GM12878 (cell line): ENCODE measurements around the gene PRKAR2B.

Experiments used
- CTCF ChIP-seq, 3 experiments: IDR thresholded peaks in 2 of 3; conservative IDR thresholded peaks in 1 of 3; 2 replicates each; pipeline ENCODE4 v1.5.1; 2011; ENCODE audit warnings: low read depth in 3 of 3, low read length in 3 of 3, mild to moderate bottlenecking in 3 of 3, control low read depth in 2 of 3, moderate library complexity in 2 of 3, inconsistent platforms in 1 of 3, mixed read lengths in 1 of 3; ENCODE audit not compliant: control insufficient read depth in 2 of 3, insufficient read depth in 1 of 3; ENCODE audit errors: extremely low read depth in 1 of 3
- FOXM1 ChIP-seq: IDR thresholded peaks from 2 replicates; pipeline ENCODE4 v1.6.1; 2012; ENCODE audit warnings: low read depth, mild to moderate bottlenecking, inconsistent platforms, low read length, moderate library complexity
- GABPA ChIP-seq: IDR thresholded peaks from 2 replicates; pipeline ENCODE4 v1.6.1; 2014; ENCODE audit warnings: antibody characterized with exemption, low read depth, mild to moderate bottlenecking, inconsistent platforms
- NFIC ChIP-seq: IDR thresholded peaks from 2 replicates; pipeline ENCODE4 v1.6.1; 2012; ENCODE audit warnings: low read depth, mild to moderate bottlenecking, inconsistent platforms, low read length, moderate library complexity
- POLR2A ChIP-seq: IDR thresholded peaks from 2 replicates; pipeline ENCODE4 v1.6.1; 2011; ENCODE audit warnings: low read depth, mild to moderate bottlenecking, low read length
- POLR2AphosphoS5 ChIP-seq: IDR thresholded peaks from 2 replicates; pipeline ENCODE4 v1.6.1; 2011; ENCODE audit warnings: mild to moderate bottlenecking, low read length, inconsistent platforms
- RBBP5 ChIP-seq: fragments of 200-600 bp; sonication (generic); conservative IDR thresholded peaks from 2 replicates; pipeline ENCODE4 v1.6.1; 2016
- SIN3A ChIP-seq: IDR thresholded peaks from 2 replicates; pipeline ENCODE4 v1.6.1; 2012; ENCODE audit warnings: low read depth, low read length, improper control_type of control experiment
- SUPT20H ChIP-seq: IDR thresholded peaks from 2 replicates; pipeline ENCODE4 v1.6.1; 2011; ENCODE audit warnings: low read depth, mild to moderate bottlenecking, low read length, moderate library complexity, borderline replicate concordance; ENCODE audit not compliant: control insufficient read depth
- TCF12 ChIP-seq: IDR thresholded peaks from 2 replicates; pipeline ENCODE4 v1.6.1; 2011; ENCODE audit warnings: low read depth, mild to moderate bottlenecking, low read length
- ZNF274 ChIP-seq: IDR thresholded peaks from one replicate; pipeline ENCODE4 v1.8.0; 2011; ENCODE audit not compliant: insufficient read length, insufficient read depth
- TF ChIP-seq, protein P1 (sequence below): IDR thresholded peaks from 2 replicates; pipeline ENCODE4 v1.6.1; 2012; ENCODE audit warnings: low read depth, low read length, improper control_type of control experiment
- TF ChIP-seq, protein P2 (sequence below): fragments of 450-650 bp; IDR thresholded peaks from 2 replicates; pipeline ENCODE4 v1.6.1; 2014; ENCODE audit warnings: mild to moderate bottlenecking

DNA sequence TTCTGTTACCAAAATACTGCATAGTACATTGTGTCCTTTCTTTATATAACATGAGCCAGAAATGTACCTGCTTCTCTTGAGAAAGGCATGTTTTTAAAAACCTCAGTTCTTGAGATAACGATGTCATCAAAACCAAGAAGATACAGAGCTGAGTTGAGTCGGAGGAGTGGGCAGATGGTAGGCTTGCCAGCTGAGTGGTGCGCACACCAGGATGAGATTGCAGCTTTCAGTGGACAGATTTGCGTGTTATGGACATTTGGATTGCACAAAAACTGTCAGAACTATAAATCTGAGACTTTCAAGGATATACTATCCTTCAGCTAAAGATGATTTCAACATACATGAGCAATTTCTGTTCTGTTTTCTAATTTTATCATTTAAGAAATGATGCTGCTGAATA lies 25.0 kb downstream of the PRKAR2B start:
- TF ChIP-seq CTCF (IDR thresholded peaks at IDR 0.05 in 2 of 3, conservative IDR thresholded peaks at IDR 0.05 in 1 of 3; ENCODE audit: control insufficient read depth in 2 of 3, extremely low read depth in 1 of 3, insufficient read depth in 1 of 3, low read depth in 3 of 3, low read length in 3 of 3), result no peak
- no peak for TF ChIP-seq SUPT20H
- no peak for TF ChIP-seq TCF12
- no peak for TF ChIP-seq ZNF274
- no peak for TF ChIP-seq NFIC
- no peak for TF ChIP-seq GABPA
- no peak for TF ChIP-seq FOXM1
- TF ChIP-seq RBBP5, result no peak
- no peak for TF ChIP-seq POLR2AphosphoS5
- TF ChIP-seq POLR2A, result no peak
- TF ChIP-seq SIN3A, result no peak
- TF ChIP-seq, protein P1, sequence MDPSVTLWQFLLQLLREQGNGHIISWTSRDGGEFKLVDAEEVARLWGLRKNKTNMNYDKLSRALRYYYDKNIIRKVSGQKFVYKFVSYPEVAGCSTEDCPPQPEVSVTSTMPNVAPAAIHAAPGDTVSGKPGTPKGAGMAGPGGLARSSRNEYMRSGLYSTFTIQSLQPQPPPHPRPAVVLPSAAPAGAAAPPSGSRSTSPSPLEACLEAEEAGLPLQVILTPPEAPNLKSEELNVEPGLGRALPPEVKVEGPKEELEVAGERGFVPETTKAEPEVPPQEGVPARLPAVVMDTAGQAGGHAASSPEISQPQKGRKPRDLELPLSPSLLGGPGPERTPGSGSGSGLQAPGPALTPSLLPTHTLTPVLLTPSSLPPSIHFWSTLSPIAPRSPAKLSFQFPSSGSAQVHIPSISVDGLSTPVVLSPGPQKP, result no peak
- TF ChIP-seq, protein P2, sequence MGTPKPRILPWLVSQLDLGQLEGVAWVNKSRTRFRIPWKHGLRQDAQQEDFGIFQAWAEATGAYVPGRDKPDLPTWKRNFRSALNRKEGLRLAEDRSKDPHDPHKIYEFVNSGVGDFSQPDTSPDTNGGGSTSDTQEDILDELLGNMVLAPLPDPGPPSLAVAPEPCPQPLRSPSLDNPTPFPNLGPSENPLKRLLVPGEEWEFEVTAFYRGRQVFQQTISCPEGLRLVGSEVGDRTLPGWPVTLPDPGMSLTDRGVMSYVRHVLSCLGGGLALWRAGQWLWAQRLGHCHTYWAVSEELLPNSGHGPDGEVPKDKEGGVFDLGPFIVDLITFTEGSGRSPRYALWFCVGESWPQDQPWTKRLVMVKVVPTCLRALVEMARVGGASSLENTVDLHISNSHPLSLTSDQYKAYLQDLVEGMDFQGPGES, result no peak
